Smooth muscle cell (in vitro differentiated cells): ENCODE data around the gene COPB2. TPM values are rescaled to one million over a fixed set of nuclear protein-coding genes. Genes with fewer than 3 reads are reported as not detected.
"Not testable (repeated sequence)": the region's sequence is repeated elsewhere in the genome, so short reads cannot be mapped to it uniquely, and the experiment has no call there.

Experiments used
- DNase-seq: peaks from one replicate; lab custom pipeline; 2025; ENCODE audit not compliant: unreplicated experiment; lab: John Stamatoyannopoulos, UW
- H2AFZ ChIP-seq: fragments of 200-600 bp; sonication (generic); 2 replicates; pipeline ENCODE4 v1.6.0; 2016; ENCODE audit warnings: antibody characterized with exemption, low read depth, mild to moderate bottlenecking
- H3F3A ChIP-seq: fragments of 200-600 bp; sonication (generic); 2 replicates; pipeline ENCODE4 v1.6.0; 2017; ENCODE audit warnings: antibody characterized with exemption, low read depth
- H3K27ac ChIP-seq: fragments of 200-600 bp; sonication (generic); 2 replicates; pipeline ENCODE4 v1.5.1; 2016; ENCODE audit warnings: low read depth, mild to moderate bottlenecking
- H3K27me3 ChIP-seq: fragments of 200-600 bp; sonication (generic); 2 replicates; pipeline ENCODE4 v1.6.1; 2016; ENCODE audit warnings: low read depth, mild to moderate bottlenecking
- H3K36me3 ChIP-seq: fragments of 200-600 bp; sonication (generic); 2 replicates; pipeline ENCODE4 v1.5.1; 2016; ENCODE audit warnings: low read depth
- H3K4me1 ChIP-seq: fragments of 200-600 bp; sonication (generic); 2 replicates; pipeline ENCODE4 v1.5.1; 2016; ENCODE audit warnings: low read depth
- H3K4me2 ChIP-seq: fragments of 200-600 bp; sonication (generic); 2 replicates; pipeline ENCODE4 v1.6.0; 2016; ENCODE audit warnings: mild to moderate bottlenecking
- H3K4me3 ChIP-seq: fragments of 200-600 bp; sonication (generic); 2 replicates; pipeline ENCODE4 v1.5.1; 2016; ENCODE audit warnings: mild to moderate bottlenecking
- H3K79me2 ChIP-seq: fragments of 200-600 bp; sonication (generic); 2 replicates; pipeline ENCODE4 v1.6.0; 2016; ENCODE audit warnings: low read depth, mild to moderate bottlenecking
- H3K9ac ChIP-seq: fragments of 200-600 bp; sonication (generic); 2 replicates; pipeline ENCODE4 v1.6.0; 2016; ENCODE audit warnings: low read depth
- H3K9me3 ChIP-seq: fragments of 200-600 bp; sonication (generic); replicated peaks from 2 replicates; pipeline ENCODE4 v1.5.1; 2016; ENCODE audit warnings: low read depth
- H4K20me1 ChIP-seq: fragments of 200-600 bp; sonication (generic); 2 replicates; pipeline ENCODE4 v1.6.0; 2016; ENCODE audit warnings: low read depth
- WGBS: methylation state at CpG from one replicate; pipeline ENCODE4 v1.1.7; 2016; ENCODE audit warnings: low lambda C conversion rate; 5-methylcytosine and 5-hydroxymethylcytosine counted together
- polyA plus RNA-seq: library from polyadenylated mRNA; unstranded; fragments of >200 nt; fragmentation: Nextera tagmentation; extraction: Ambion mirVana; gene quantifications from 2 replicates; pipeline ENCODE4 v1.2.1, GENCODE V29; 2016
- total RNA-seq: library from RNA; depleted of rRNA; stranded (reverse); fragments of >200 nt; gene quantifications from 2 replicates; pipeline ENCODE4 v1.2.3, GENCODE V29; 2014
- TF ChIP-seq, protein P1 (sequence below): fragments of 200-600 bp; sonication (generic); IDR thresholded peaks from 2 replicates; pipeline ENCODE4 v1.5.1; 2017; ENCODE audit warnings: borderline replicate concordance, mild to moderate bottlenecking, antibody characterized with exemption; ENCODE audit not compliant: insufficient read depth, poor library complexity, severe bottlenecking

The COPB2 gene
- total and polyA plus RNA-seq, 2 experiments from 2014 or later, result 157 to 194 TPM

DNA sequence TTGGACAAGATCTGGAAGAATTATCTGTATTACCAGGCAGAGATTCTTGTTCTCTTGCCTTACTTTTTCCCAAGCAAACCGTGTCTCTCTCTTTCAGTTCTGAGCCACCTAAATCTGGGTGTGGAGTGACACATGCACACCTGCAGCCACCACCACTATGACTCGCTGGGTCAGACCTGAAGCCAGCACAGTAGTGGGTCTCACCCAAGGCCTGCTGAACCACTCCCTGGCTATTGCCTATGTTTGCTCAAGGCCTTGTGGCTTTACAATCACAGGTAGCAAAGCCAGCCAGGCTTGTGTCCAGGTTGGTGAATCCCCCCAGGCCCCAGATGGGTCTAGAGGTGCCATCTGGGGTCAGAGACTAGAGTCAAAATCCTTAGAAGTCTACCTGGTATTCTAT is 28.7 kb upstream of the COPB2 start:
- WGBS, result 93% methylated on average over 2 of the region's 2 CpGs
- Histone ChIP-seq H2AFZ (no peak overlapping the region), H3K36me3 (no peaks in the 10 kb centered on the region), H3K27ac (no peak overlapping the region), H3K4me1 (no peaks in the 10 kb centered on the region), H3K4me2 (no peak overlapping the region), H3K27me3 (no peaks in the 10 kb centered on the region), H3F3A (no peaks in the 10 kb centered on the region), H3K9ac (no peak overlapping the region), H3K9me3 (peaks cover 3% of the 10 kb centered on the region), H3K79me2 (peaks cover 6% of the 10 kb centered on the region), H3K4me3 (no peak overlapping the region), H4K20me1 (peaks cover 14% of the 10 kb centered on the region)
- DNase-seq, result no peak
- TF ChIP-seq, protein P1, sequence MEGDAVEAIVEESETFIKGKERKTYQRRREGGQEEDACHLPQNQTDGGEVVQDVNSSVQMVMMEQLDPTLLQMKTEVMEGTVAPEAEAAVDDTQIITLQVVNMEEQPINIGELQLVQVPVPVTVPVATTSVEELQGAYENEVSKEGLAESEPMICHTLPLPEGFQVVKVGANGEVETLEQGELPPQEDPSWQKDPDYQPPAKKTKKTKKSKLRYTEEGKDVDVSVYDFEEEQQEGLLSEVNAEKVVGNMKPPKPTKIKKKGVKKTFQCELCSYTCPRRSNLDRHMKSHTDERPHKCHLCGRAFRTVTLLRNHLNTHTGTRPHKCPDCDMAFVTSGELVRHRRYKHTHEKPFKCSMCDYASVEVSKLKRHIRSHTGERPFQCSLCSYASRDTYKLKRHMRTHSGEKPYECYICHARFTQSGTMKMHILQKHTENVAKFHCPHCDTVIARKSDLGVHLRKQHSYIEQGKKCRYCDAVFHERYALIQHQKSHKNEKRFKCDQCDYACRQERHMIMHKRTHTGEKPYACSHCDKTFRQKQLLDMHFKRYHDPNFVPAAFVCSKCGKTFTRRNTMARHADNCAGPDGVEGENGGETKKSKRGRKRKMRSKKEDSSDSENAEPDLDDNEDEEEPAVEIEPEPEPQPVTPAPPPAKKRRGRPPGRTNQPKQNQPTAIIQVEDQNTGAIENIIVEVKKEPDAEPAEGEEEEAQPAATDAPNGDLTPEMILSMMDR, result no peak

DNA sequence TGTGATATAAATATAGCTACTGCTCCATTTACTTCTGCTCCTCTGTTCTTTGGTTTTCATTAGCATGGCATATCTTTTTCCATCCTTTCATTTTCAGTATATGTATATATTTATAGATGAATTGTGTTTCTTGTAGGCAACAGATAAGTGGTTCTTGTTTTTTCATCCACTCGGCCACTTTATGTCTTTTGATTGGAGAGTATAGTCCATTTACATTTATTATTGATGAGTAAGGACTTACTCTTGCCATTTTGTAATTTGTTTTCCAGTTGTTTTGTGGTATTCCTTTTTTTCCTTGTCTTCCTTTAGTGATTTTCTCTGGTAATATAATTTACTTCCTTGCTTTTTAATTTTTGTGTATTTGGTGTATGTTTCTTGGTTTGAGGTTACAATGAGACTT is 26.8 kb upstream of the COPB2 start:
- Histone ChIP-seq H3K36me3 (no peaks in the 10 kb centered on the region), H3K4me3 (no peak overlapping the region), H3F3A (no peaks in the 10 kb centered on the region), H2AFZ (no peak overlapping the region), H3K27ac (no peak overlapping the region), H3K9ac (no peak overlapping the region), H3K9me3 (peaks cover 7% of the 10 kb centered on the region), H3K4me2 (no peak overlapping the region), H4K20me1 (peaks cover 5% of the 10 kb centered on the region), H3K4me1 (no peaks in the 10 kb centered on the region), H3K79me2 (peaks cover 10% of the 10 kb centered on the region), H3K27me3 (no peaks in the 10 kb centered on the region)
- 87% methylated on average over 1 of the region's 1 CpG for WGBS
- no peak for DNase-seq
- TF ChIP-seq, protein P1, result no peak

DNA sequence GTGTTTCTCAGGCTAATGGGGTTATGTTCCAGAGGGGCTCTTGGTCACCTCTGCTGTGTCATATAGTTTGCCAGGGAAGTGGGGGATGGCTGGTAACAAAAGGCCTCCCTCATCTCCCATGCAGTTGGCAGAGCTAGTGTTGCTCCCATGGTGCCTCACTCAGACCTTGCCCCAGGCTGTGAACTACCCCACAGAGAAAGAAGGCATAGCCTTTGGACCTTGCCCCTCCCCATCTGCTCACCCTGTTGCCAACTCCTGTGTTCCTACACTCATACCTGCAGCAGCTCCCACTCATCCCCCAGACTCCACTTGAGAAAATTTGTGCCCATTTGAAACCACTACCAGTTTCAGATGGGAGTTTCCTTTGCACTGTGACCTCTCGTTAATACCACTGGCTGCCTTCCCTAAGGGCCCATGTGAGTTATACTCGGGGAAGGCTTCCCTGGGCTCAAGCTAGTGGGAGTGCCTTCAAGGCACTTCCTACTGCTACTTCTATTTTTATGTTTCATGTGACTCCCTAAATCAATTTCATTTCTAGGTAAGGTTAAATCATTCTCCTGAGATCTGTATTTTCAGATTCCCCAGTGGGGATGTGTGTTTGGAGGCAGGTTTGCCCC is 25.3 kb upstream of the COPB2 start:
- Histone ChIP-seq H3K4me2 (no peak overlapping the region), H3K36me3 (no peaks in the 10 kb centered on the region), H4K20me1 (peaks cover 5% of the 10 kb centered on the region), H3K4me3 (no peak overlapping the region), H3K4me1 (no peaks in the 10 kb centered on the region), H3K27ac (no peak overlapping the region), H3K27me3 (no peaks in the 10 kb centered on the region), H3F3A (no peaks in the 10 kb centered on the region), H3K9me3 (peaks cover 7% of the 10 kb centered on the region), H2AFZ (no peak overlapping the region), H3K79me2 (peaks cover 10% of the 10 kb centered on the region), H3K9ac (no peak overlapping the region)
- 64% methylated on average over 2 of the region's 2 CpGs for WGBS
- TF ChIP-seq, protein P1, result no peak
- no peak for DNase-seq

DNA sequence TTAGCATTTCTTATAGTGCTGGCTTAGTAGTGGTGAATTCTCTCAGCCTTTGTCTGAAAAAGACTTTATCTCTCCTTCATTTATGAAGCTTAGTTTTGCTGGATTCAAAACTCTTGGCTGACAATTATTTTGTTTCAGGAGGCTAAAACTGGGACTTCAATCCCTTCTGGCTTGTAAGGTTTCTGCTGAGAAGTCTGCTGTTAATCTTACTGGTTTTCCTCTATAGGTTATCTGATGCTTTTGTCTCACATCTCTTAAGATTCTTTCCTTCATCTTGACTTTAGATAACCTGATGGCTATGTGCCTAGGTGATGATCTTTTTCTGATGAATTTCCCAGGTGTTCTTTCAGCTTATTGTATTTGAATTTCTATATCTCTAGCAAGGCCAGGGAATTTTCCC is 23.4 kb upstream of the COPB2 start:
- H3K4me1 ChIP-seq, H3F3A ChIP-seq, H3K4me3 ChIP-seq, H3K4me2 ChIP-seq, H4K20me1 ChIP-seq, H3K9ac ChIP-seq, H3K36me3 ChIP-seq, H3K27me3 ChIP-seq, H2AFZ ChIP-seq, H3K27ac ChIP-seq, DNase-seq: not testable (repeated sequence)
- peaks cover 10% of the 10 kb centered on the region for H3K79me2 ChIP-seq
- H3K9me3 ChIP-seq, result peaks cover 11% of the 10 kb centered on the region

DNA sequence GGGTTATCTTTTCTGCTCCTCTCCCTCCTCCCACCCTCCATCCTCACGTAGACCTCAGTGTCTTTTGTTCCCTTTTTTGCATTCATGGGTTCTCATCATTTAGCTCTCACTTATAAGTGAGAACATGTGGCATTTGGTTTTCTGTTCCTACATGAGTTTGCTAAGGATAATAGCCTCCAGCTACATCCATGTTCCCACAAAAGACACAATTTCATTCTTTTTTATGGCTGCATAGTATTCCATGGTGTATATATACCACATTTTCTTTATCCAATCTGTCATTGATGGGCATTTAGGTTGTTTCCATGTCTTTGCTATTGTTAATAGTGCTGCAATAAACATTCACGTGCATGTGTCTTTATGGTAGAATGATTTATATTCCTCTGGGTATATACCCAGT is 11.7 kb upstream of the COPB2 start:
- not testable (repeated sequence) for H3F3A ChIP-seq, H3K27ac ChIP-seq, H3K9me3 ChIP-seq, H2AFZ ChIP-seq, H3K9ac ChIP-seq, H3K4me1 ChIP-seq, H3K36me3 ChIP-seq, H3K4me2 ChIP-seq, H3K79me2 ChIP-seq, H3K4me3 ChIP-seq, H4K20me1 ChIP-seq, H3K27me3 ChIP-seq, DNase-seq
- WGBS, result 95% methylated on average over 2 of the region's 2 CpGs
